GM08714 (cell line): Measurements from ENCODE around the gene NOL7.

Source experiments
- H3K4me3 ChIP-seq: fragments of 200-500 bp; sonication (Bioruptor generic); 2 replicates; pipeline ENCODE4 v1.5.1; 2014; ENCODE audit warnings: mild to moderate bottlenecking, low read length, inconsistent platforms
- ZNF274 ChIP-seq: IDR thresholded peaks from 2 replicates; pipeline ENCODE4 v1.6.1; 2012; ENCODE audit warnings: mild to moderate bottlenecking, low read depth, low read length

Gene NOL7

DNA sequence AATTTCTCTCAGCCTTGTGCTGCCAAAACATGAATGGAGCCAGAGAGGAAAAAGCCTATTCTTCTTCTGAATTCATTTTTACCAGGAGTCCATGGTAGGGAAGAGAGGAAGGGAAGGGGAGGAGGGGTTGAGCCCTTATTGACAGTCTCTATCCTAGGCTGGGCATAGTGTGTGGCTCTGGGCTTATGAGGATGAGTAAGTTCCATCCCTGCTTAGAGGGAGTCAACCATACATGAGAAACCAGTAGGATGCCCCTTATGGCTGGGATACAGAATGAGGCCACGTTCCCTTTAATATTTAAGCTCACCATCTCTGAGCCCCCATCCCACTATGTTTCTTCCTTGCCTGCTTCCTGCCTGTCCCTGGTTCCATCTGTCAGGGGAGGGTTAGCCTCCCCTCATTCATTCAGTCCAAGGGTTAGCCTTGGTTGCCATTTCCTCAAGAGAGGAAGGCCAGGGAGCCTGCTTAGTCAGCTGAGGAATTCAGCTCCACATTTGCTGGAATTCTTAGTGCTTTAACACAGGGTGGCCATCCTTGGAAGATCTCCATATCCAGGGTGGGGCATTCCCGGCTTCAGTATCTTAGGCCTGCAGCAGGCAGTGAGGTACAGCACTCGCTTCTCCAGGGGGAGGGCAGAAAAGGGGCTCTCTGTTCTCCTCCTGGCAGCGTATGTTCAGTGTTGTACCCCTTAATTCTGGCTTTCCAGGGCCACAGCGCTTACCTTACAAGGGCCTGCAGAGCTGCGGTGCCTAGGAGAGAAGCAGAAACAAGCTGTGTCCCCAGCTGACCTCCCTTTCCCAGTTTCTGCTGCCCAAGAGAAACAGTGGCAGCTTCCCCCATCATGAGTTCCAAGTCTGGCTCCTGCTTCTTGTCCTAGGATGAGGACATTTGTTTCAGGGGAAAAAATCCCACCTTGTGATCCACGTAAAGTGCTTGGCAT lies 28.3 kb upstream of the NOL7 start:
- TF ChIP-seq ZNF274: no peak
- no peak overlapping the region for H3K4me3 ChIP-seq

DNA sequence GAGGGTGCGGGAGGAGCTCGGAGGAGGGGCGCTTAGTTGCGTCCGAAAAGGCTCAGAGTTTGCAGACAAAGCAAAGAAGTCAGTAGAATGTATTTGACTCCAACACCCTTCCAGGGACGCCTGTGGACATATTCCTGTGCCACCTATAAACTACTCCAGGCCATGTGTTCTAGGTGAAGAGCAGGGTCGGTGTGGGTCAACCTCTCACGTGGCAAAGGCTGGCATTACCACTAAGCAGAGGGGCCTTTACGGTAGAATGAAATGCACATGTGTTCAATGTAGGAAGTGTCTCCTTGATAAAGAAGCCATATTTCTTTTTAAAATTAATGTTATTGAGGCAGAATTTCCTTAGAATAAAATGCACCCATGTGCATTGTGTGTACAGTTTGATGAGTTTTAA lies 25.3 kb upstream of the NOL7 start:
- TF ChIP-seq ZNF274: no peak
- no peak overlapping the region for H3K4me3 ChIP-seq

- no peak overlapping the region for H3K4me3 ChIP-seq
- TF ChIP-seq ZNF274: no peak
Observed at GRCh38 chr6:13590574-13591153, 24.5 kb upstream of the NOL7 start.

- TF ChIP-seq ZNF274: no peak
- no peak overlapping the region for H3K4me3 ChIP-seq
Observed at GRCh38 chr6:13591205-13591921, 23.8 kb upstream of the NOL7 start.

DNA sequence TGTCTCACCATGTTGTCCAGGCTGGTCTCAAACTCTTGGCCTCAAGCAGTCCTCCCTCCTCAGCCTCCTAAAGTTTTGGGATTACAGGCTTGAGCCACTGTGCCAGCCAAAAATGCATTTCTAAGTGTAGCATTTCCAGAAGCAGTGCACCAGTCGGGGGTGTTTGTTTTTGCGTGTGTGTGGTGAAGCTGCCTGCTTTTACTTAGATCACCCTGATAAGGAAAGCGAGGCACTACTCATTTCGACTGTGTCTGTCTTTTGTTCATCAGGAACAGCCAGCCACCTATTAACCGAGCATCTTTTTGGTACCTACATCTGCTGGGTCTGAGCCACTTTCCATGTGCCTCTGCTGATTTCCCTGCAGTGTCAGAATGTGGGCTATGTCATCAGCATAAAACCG lies 22.0 kb upstream of the NOL7 start:
- H3K4me3 ChIP-seq: no peak overlapping the region
- no peak for TF ChIP-seq ZNF274

GRCh38 chr6:13593720-13594119 lies 21.4 kb upstream of the NOL7 start:
- no peak overlapping the region for H3K4me3 ChIP-seq
- no peak for TF ChIP-seq ZNF274

DNA sequence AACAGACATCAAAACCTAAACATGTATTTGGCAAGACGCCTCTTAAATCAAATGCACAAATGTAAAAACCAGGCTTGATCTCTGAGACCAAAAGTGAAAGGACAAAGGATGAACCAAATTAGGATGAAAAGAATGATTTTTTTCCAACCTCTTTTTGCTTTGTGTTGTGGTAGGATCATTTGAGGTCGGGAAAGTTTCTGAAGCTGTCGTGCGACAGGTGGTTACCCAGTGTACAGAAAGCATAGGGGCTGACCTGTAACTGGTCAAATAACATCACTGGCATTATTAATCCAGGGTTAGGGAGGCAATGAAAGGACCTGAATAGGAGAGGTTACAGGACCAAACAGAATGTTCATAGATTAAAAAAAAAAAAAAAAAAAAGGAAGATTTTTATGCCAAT lies 18.1 kb upstream of the NOL7 start:
- H3K4me3 ChIP-seq: no peak overlapping the region
- TF ChIP-seq ZNF274: no peak

DNA sequence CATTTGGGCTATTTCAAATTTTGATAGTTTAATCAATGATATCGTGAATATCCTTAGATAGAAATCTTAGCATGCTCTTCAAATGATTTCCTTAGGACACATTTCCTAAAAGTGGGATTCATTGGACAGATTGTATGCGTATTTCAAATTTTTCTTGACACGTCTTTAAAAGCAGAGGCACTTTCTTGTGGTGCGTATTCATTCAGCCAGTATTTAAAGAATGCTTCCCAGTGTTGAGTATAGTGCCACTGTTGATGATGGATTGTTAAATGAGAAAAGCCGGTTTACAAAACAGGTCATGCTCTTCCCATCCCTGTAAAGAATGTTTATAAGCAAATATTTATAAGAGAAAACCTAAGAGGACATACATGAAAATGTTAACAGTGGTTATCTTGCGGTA lies 15.1 kb upstream of the NOL7 start:
- no peak for TF ChIP-seq ZNF274
- H3K4me3 ChIP-seq: no peak overlapping the region

DNA sequence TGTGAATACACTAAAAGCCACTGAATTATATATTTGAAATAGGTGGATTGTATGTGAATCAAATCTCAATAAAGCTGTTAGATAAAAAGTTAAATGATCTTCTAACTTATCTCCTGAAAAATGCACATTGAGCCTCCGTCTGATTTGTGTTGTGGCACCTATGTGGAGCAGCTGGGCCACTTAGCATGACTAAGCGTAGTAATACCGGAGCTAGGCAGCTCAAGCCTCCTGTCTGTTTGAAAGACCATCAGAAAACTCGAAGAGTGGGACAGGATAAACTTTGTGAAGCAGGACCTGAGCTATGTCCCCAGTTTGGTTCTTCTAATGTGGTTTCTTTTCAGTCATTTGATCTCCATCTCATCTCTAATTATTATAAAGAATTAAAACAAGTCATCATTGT lies 11.0 kb upstream of the NOL7 start:
- TF ChIP-seq ZNF274: no peak
- H3K4me3 ChIP-seq: no peak overlapping the region

GRCh38 chr6:13604546-13605416 lies 10.4 kb upstream of the NOL7 start:
- no peak overlapping the region for H3K4me3 ChIP-seq
- no peak for TF ChIP-seq ZNF274

DNA sequence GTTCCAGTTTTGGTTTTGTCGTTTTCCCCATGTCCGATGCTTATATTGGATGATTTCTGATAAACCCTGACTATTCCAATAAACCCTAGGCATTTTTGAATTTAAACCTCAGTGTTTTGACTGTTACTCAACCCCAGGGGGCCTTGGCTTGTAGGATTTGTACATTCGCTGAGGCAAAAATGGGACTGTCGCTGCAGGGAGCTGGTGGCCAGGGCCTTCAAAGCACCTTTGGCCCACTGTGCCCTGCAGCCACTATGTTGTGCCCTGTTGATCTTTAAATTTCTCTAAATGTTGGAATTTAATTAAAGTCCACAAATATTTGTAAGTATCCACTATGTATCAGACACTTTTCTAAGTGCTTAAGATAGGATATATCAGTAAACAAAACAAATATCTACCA lies 9.5 kb upstream of the NOL7 start:
- TF ChIP-seq ZNF274: no peak
- H3K4me3 ChIP-seq: no peak overlapping the region

- H3K4me3 ChIP-seq: no peak overlapping the region
- TF ChIP-seq ZNF274: no peak
Observed at GRCh38 chr6:13611715-13612114, 3.4 kb upstream of the NOL7 start.

- no peak for TF ChIP-seq ZNF274
- no peak overlapping the region; the same call in 1 of the 2 replicates for H3K4me3 ChIP-seq
Observed at GRCh38 chr6:13613029-13613594, 2.0 kb upstream of the NOL7 start.
